ENCODE data around the gene NAMPT.

NAMPT gene

DNA sequence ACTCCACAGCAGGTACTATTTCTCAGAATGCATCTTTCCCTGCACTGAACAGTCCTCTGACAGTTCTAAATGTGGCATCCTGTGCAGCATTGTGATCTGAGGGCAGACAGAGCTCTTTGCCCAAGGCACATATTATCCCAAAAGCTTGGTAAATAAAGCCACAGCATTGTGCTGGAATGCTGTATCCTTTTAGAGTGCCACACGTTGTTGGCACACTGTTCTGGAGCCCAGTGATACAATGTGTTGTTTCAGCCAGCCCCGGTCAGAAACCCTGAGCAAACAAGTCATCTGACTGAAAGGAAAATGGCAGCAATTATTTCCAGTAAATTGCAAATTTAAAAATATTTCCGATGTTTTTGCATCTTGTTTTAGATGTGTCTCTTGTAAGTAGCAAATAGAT is 45.4 kb downstream of the NAMPT start:
- TF ChIP-seq POLR2AphosphoS5 (IDR thresholded peaks at IDR 0.05; ENCODE audit: low read depth) (no peak), SPI1 (IDR thresholded peaks at IDR 0.05; ENCODE audit: borderline replicate concordance, low read depth) (no peak), GABPA (IDR thresholded peaks at IDR 0.05; ENCODE audit: low read depth) (no peak)
- TF ChIP-seq, protein P1, sequence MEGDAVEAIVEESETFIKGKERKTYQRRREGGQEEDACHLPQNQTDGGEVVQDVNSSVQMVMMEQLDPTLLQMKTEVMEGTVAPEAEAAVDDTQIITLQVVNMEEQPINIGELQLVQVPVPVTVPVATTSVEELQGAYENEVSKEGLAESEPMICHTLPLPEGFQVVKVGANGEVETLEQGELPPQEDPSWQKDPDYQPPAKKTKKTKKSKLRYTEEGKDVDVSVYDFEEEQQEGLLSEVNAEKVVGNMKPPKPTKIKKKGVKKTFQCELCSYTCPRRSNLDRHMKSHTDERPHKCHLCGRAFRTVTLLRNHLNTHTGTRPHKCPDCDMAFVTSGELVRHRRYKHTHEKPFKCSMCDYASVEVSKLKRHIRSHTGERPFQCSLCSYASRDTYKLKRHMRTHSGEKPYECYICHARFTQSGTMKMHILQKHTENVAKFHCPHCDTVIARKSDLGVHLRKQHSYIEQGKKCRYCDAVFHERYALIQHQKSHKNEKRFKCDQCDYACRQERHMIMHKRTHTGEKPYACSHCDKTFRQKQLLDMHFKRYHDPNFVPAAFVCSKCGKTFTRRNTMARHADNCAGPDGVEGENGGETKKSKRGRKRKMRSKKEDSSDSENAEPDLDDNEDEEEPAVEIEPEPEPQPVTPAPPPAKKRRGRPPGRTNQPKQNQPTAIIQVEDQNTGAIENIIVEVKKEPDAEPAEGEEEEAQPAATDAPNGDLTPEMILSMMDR (IDR thresholded peaks at IDR 0.05; ENCODE audit: insufficient read depth, low read length): no peak
- TF ChIP-seq, protein P2, sequence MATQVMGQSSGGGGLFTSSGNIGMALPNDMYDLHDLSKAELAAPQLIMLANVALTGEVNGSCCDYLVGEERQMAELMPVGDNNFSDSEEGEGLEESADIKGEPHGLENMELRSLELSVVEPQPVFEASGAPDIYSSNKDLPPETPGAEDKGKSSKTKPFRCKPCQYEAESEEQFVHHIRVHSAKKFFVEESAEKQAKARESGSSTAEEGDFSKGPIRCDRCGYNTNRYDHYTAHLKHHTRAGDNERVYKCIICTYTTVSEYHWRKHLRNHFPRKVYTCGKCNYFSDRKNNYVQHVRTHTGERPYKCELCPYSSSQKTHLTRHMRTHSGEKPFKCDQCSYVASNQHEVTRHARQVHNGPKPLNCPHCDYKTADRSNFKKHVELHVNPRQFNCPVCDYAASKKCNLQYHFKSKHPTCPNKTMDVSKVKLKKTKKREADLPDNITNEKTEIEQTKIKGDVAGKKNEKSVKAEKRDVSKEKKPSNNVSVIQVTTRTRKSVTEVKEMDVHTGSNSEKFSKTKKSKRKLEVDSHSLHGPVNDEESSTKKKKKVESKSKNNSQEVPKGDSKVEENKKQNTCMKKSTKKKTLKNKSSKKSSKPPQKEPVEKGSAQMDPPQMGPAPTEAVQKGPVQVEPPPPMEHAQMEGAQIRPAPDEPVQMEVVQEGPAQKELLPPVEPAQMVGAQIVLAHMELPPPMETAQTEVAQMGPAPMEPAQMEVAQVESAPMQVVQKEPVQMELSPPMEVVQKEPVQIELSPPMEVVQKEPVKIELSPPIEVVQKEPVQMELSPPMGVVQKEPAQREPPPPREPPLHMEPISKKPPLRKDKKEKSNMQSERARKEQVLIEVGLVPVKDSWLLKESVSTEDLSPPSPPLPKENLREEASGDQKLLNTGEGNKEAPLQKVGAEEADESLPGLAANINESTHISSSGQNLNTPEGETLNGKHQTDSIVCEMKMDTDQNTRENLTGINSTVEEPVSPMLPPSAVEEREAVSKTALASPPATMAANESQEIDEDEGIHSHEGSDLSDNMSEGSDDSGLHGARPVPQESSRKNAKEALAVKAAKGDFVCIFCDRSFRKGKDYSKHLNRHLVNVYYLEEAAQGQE (IDR thresholded peaks at IDR 0.05; ENCODE audit: insufficient replicate concordance, low read depth): no peak
- DNase-seq (ENCODE audit: low read depth in 1 of 2, low spot score in 1 of 2): no peak
- no peaks in the 10 kb centered on the region for H3K27me3 ChIP-seq (ENCODE audit: insufficient read depth, poor library complexity, severe bottlenecking)
- no peak overlapping the region for H3K4me3 ChIP-seq (replicated peaks; ENCODE audit: insufficient read depth, low read length)
- no peak overlapping the region for H3K27ac ChIP-seq (replicated peaks)

DNA sequence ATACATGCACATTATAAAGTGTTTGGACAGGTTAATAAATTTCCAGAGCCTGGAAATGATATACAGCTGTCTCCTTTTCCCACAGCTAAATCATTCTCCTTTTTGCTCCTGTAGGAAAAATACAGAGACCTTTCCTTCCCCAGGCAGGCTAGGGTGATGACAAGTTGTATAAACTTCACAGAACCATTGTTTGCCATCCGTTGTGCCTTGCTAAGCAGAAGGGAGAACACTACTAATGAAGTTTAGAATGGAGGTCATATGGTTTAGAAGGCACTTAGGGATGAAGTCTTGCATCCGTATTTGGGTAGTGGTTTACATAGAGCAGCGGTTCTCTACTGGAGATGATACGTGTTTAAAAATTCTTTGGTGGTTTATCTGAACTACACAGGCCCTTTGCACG is 46.0 kb downstream of the NAMPT start:
- H3K27ac ChIP-seq (replicated peaks): no peak overlapping the region
- H3K4me3 ChIP-seq (replicated peaks; ENCODE audit: insufficient read depth, low read length): no peak overlapping the region
- DNase-seq (ENCODE audit: low read depth in 1 of 2, low spot score in 1 of 2): no peak
- H3K27me3 ChIP-seq (ENCODE audit: insufficient read depth, poor library complexity, severe bottlenecking): no peaks in the 10 kb centered on the region
- no peak for TF ChIP-seq POLR2AphosphoS5 (IDR thresholded peaks at IDR 0.05; ENCODE audit: low read depth)

DNA sequence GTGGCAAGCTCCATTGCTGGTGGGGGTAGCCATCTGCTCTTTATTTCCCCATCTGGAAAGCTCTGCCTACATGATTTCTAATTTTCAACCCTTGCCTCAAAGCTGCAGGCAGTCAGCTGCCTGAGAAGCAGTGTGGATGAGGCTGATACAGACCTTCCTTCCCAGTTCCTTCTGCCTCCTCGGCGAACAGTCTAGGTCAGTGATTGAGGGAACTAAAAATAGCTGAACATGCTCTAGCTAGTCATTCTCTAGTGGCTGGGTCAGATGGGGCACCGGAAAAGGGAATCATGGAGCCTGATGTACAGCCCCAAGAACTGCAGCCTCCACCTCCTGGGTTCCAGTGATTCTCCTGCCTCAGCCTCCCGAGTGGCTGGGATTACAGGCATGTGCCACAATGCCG is 48.7 kb downstream of the NAMPT start:
- no peaks in the 10 kb centered on the region for H3K27me3 ChIP-seq (ENCODE audit: insufficient read depth, poor library complexity, severe bottlenecking)
- H3K27ac ChIP-seq (replicated peaks): no peak overlapping the region
- TF ChIP-seq, protein P1 (IDR thresholded peaks at IDR 0.05; ENCODE audit: insufficient read depth, low read length): no peak
- H3K4me3 ChIP-seq (replicated peaks; ENCODE audit: insufficient read depth, low read length): no peak overlapping the region
- DNase-seq (ENCODE audit: low read depth in 1 of 2, low spot score in 1 of 2): no peak

DNA sequence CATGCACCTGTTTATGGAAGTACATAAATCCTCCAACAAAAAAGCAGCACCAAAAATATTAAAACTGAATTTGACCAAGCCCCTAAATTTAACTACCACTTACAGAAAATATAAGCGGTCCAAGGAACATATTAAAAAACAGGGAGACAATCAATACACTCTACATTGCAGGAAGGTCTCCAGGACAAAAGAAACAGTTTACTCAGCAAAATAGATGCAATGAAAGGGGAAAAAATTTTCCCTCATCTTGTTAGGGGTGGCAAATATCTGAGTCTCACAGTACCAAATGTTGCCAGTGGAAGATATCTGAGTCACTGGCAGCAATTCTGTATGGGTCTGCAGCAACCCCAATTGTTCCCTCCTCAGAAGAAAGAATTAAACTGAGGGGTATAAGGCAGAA is 50.4 kb downstream of the NAMPT start:
- Histone ChIP-seq H3K27ac (replicated peaks) (no peak overlapping the region), H3K27me3 (ENCODE audit: insufficient read depth, poor library complexity, severe bottlenecking) (no peaks in the 10 kb centered on the region), H3K4me3 (replicated peaks; ENCODE audit: insufficient read depth, low read length) (no peak overlapping the region)
- TF ChIP-seq, protein P1 (IDR thresholded peaks at IDR 0.05; ENCODE audit: insufficient read depth, low read length): no peak
- TF ChIP-seq GABPA (IDR thresholded peaks at IDR 0.05; ENCODE audit: low read depth) (no peak), POLR2AphosphoS5 (IDR thresholded peaks at IDR 0.05; ENCODE audit: low read depth) (no peak), SPI1 (IDR thresholded peaks at IDR 0.05; ENCODE audit: borderline replicate concordance, low read depth) (no peak)
- TF ChIP-seq, protein P2 (IDR thresholded peaks at IDR 0.05; ENCODE audit: insufficient replicate concordance, low read depth): no peak
- no peak for DNase-seq (ENCODE audit: low read depth in 1 of 2, low spot score in 1 of 2)
